Measurements from ENCODE around the gene ZNF454.

DNA sequence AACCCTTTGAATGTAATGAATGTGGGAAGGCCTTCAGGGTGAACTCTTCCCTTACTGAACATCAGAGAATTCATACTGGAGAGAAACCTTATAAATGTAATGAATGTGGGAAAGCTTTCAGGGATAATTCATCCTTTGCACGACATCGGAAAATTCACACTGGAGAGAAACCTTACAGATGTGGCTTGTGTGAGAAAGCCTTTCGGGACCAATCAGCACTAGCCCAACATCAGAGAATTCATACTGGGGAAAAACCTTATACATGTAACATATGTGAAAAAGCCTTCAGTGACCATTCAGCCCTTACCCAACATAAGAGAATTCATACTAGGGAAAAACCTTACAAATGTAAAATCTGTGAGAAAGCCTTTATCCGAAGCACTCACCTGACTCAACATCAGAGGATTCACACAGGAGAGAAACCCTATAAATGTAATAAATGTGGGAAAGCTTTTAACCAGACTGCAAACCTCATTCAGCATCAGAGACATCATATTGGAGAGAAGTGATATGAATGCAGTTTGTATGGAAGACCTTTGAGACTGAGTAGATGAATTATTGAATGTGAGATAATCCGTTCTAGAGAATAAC is 24.6 kb downstream of the ZNF454 start:
- TF ChIP-seq, protein P1, sequence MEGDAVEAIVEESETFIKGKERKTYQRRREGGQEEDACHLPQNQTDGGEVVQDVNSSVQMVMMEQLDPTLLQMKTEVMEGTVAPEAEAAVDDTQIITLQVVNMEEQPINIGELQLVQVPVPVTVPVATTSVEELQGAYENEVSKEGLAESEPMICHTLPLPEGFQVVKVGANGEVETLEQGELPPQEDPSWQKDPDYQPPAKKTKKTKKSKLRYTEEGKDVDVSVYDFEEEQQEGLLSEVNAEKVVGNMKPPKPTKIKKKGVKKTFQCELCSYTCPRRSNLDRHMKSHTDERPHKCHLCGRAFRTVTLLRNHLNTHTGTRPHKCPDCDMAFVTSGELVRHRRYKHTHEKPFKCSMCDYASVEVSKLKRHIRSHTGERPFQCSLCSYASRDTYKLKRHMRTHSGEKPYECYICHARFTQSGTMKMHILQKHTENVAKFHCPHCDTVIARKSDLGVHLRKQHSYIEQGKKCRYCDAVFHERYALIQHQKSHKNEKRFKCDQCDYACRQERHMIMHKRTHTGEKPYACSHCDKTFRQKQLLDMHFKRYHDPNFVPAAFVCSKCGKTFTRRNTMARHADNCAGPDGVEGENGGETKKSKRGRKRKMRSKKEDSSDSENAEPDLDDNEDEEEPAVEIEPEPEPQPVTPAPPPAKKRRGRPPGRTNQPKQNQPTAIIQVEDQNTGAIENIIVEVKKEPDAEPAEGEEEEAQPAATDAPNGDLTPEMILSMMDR (IDR thresholded peaks at IDR 0.05): no peak
- TF ChIP-seq EZH2 (IDR thresholded peaks at IDR 0.05; ENCODE audit: borderline replicate concordance, insufficient read depth, low read depth, low read length, poor library complexity, severe bottlenecking): no peak
